Fibroblast of mammary gland (primary cell): ENCODE data around the gene CWC15.

Experiments
- DNase-seq: peaks from one replicate; pipeline ENCODE4 v3.0.0-alpha.2; 2010; ENCODE audit warnings: low read depth
- H3K4me3 ChIP-seq: 2 replicates; pipeline ENCODE4 v1.5.1; 2011; ENCODE audit warnings: low read depth, mild to moderate bottlenecking, low read length, moderate library complexity; ENCODE audit not compliant: control insufficient read depth
- CTCF ChIP-seq: conservative IDR thresholded peaks from 2 replicates; pipeline ENCODE4 v1.5.1; 2011; ENCODE audit warnings: low read depth, low read length, inconsistent platforms; ENCODE audit not compliant: control insufficient read depth, insufficient read depth

The CWC15 gene

DNA sequence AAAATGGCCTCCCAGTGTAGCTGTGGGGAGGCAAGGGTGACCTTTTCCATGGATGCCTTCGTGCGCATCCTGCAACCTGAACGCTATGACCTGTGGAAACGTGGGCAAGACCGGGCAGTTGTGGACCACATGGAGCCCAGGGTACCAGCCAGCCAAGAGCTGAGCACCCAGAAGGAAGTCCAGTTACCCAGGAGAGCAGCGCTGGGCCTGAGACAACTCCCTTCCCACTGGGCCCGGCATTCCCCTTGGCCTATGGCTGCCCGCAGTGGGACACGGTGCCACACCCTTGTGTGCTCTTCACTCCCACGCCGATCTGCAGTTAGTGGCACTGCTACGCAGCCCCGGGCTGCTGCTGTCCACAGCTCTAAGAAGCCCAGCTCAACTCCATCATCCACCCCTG lies 24.9 kb upstream of the CWC15 start:
- no peak for TF ChIP-seq CTCF
- no peak for DNase-seq
- no peak overlapping the region for H3K4me3 ChIP-seq

DNA sequence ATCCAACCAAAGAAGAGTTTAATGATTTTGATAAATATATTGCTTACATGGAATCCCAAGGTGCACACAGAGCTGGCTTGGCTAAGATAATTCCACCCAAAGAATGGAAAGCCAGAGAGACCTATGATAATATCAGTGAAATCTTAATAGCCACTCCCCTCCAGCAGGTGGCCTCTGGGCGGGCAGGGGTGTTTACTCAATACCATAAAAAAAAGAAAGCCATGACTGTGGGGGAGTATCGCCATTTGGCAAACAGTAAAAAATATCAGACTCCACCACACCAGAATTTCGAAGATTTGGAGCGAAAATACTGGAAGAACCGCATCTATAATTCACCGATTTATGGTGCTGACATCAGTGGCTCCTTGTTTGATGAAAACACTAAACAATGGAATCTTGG lies 24.1 kb upstream of the CWC15 start:
- DNase-seq = no peak
- no peak overlapping the region for H3K4me3 ChIP-seq

DNA sequence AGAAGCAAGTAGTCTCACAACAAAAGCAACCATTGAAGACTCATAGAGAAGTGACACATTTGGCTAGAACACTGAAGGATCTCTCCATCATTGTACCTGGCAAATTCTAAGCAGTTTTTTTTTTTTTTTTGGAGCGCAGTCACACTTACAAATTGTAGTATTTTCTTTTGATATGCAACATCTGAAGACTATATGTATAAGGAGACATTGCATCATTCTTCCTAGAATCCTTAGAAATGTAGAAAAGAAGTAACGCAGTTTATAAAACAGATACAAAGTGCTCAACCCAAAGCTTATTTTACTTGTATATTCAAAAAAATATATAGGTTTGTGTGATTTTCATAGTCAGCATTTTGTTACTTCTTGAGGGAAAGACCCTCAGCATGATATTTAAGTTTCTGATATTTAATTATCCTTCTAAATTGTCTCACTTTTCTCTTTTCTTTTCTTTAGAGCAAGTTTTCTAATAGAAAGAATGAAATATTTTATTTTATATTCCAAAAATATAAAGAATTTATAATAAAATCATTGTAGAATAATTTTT lies 20.1 kb upstream of the CWC15 start:
- DNase-seq = no peak
- no peak overlapping the region for H3K4me3 ChIP-seq

More for the DNA sequence above, 24.1 kb upstream of the CWC15 start:
- peak; percentile 7 for TF ChIP-seq CTCF

GRCh38 chr11:94988748-94989147 lies 15.4 kb upstream of the CWC15 start:
- no peak for DNase-seq
- TF ChIP-seq CTCF = no peak

More for the DNA sequence above, 20.1 kb upstream of the CWC15 start:
- no peak for TF ChIP-seq CTCF

DNA sequence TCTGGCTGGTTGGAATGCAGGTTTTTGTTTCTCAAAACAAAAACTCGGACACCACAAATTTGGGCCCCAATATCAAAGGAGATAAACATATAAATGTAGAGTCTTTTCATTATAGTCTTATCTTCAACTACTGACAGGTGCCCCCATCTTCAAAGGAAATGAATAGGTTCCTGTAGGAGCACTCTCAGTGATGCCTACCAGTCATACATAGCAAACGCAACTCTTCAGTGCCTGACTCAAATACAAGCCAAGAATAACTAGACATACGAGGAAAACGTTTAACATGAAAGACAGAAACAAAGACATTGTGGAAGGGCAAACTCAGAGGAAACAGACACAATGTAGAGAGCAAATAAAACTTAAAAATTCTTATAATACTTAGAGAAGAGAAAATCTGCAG lies 14.0 kb upstream of the CWC15 start:
- DNase-seq = no peak
- TF ChIP-seq CTCF = no peak
- H3K4me3 ChIP-seq = no peak overlapping the region

More at GRCh38 chr11:94988748-94989147, 15.4 kb upstream of the CWC15 start:
- no peak overlapping the region for H3K4me3 ChIP-seq

DNA sequence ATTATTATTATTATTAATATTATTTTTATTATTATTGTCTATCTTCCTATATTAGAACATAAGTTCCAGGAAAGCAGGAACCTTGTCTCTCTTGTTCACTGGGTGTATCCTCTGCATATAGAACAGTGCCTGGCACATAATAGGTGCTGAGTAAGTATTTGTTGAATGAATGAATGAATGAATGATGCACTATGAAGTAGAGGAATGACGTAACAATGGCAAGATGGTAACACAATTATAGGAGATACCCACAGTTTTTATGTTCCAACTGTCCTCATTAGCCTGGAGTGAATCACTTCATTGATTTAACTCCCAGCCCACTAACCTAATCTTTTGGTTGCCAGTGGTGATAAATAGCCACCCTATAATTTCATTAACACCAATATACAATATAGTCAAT lies 2.2 kb upstream of the CWC15 start:
- DNase-seq = no peak
- TF ChIP-seq CTCF = no peak
- no peak overlapping the region for H3K4me3 ChIP-seq

- TF ChIP-seq CTCF = no peak
- peak overlapping the region; percentile 98 for H3K4me3 ChIP-seq
- DNase-seq = no peak
Observed at GRCh38 chr11:94974178-94974577, 822 bp upstream of the CWC15 start.
